Fibroblast of skin of back (primary cell): ENCODE results near the gene PPP1R18.
A peak's percentile ranks its signal among the peaks of the same experiment; 100 is the strongest.

ENCODE experiments used
- DNase-seq: peaks from one replicate; pipeline ENCODE4 v3.0.0-alpha.2; 2013

Gene PPP1R18

GRCh38 chr6:30689022-30689865 lies 2.8 kb upstream of the PPP1R18 start:
- DNase-seq = no peak

GRCh38 chr6:30688569-30688968 lies 2.1 kb upstream of the PPP1R18 start:
- DNase-seq = no peak

DNA sequence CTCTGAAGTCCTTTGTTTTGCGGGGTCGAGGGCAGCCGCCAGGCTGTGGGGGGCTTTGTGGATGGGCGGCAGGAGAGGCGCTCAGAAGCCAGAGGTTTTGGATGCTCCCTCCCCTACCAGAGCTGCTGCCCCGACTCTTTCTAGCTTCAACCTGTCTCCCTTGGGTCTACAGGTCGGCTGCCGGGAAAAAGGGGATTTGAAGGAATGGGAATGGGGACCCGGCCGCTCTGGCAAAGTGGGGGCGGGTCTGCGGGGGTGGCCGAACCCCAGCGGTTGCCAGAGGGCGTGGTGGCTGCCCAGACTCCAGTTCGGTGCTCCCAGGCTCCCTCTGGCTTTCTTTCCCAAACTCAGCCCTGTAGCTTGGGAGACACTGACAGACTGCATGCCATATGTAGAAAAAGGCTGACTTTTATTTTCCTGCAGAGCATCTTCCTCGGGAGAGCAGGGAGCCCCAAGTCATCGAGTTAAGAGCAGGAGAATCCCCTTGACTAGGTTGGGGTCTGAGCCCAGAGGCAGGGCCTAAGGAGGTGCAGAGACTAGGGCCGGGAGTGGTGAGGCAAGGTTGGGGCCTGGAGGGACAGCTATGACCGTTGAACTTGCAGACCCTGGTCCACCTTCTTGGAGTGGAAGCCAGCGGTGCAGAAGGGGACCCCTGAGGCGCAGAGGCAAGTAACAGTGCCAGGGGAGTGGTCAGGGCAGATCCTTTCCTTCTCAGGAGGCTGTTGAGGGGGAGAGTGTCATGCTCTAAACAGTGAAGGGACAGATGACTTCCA lies 1.4 kb upstream of the PPP1R18 start:
- peak; percentile 51 for DNase-seq

DNA sequence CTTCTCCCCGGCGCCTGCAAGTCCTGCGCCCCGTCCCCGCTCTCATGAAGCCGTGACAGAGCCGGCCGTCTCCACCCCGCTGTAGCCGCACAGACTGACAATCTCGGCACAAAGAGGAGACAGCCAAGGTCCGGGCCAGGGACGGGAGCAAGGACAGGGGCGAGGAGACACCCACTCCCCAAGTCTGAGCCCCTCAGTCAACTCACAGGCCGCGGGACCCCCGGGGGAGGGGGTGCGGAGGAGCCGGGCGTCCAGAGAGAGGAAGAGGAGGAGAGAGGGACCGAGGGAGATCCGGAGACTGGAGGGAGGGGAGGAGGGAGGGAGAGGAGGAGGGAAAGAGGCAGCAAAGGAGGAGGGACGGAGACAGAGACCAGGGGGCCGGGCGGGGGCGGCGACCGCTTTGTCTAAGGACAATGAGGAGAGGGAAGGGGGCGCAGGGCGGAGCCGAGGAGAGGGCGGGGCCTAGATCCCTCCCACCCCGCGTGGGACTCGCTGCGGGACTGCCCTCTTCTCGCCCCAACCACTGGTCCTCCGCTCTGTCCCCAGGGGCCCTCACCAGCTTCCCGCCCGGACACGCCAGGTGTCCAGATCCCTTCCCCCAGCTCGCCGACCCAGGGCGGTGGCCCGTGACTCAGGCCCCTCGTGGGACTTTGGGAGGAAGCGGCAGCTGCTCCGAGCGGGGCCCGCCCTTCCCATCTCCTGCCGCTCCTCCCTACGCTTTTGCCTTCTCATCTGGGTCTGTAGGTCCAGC lies 638 bp upstream of the PPP1R18 start:
- peak; percentile 99 for DNase-seq

DNA sequence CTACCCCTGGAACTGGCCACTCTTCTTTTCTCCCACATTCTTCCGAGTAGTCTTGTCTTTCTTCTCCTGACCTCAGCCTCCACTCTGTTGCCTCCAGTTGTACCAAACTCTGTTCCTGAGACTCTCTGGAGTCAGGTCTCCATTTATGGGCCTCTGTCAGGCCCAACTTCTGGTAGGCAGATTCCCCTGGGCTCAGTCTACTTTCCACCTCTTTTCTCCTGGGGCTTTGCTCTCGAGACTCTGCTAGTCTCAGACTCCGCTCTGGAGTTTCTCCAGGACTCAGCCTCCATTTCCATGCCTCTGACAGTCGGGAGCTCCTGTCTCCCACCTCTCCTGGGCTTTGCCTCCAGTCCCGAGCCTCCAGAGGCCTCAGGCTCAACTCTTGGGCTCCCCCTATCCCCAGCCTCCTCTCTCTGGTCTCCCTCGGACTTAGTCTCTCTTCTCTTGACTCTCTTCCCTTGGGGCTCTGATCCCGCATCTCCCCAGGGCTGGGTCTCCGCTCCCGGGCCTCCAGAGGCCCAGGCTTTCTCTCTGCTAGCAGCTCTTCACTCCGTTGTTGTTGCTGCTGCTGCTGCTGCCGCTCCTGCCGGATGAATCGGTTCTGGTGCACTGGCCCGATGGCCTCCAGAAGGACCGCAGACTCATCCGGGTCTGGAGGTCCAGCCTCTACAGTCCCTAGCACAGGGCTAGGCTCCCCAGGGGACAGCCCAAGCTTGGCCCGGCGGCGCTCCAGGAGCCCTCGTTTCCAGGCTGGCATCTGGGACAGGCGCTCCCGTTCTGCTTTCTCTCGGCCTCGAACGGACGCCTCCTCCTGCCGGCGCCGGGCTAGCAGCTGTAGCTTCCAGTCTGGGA lies 1.1 kb downstream of the PPP1R18 start:
- DNase-seq = peak; percentile 44

DNA sequence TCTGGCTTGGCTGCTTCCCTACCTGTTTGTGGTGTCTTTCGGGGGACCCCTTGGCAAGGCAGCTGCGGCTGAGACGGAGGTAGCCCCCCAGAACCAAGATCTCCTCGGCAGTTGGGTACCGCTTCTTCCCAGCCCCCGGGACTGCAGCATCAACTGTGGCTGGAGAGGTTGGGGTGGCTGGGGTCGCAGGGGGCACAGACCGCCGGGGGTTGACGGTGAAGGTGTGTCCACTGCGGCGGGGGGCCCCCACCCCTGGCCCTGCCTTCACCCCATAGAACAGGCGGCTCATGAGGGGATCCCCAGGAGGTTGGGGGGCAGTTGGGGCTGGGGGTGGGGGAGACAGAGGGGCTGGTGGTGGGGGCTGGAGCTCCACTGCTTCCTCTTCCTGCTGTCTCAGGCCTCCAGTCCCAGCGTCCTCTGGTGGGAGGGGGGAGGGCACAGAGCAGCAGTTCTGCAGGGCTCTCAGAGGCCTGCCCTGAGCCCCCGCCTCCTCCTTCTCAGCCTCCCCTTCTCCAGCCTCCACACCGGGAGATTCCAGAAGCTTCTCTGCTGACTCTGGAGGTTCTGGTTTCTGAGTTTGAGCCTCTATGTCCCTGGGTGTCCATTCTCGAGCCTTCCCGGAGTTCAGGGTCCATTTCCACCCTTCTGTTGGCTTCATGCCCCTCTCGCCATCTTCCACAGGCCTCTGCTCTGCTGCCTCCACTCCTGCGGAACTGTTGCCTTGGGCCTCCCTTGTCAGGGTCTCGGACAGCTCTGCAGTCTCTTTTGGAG lies 1.9 kb downstream of the PPP1R18 start:
- peak; percentile 71 for DNase-seq

DNA sequence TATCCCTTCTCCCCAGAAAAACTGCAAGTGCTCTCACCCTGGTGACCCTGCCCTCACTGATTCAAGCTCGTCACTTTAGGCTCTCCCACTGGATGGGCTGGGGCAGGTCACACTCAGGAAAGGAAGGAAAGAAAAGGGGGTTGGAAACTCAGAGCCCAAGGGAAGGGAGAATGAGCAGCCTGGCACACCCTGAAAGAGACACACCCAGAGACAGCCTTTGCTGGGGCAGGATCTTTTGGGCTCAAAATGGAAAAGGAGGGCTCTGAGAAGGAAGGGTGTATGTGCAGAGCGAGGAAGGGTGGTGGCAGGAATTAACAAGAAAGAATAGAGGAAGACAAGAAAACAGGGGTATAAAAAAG lies 2.5 kb downstream of the PPP1R18 start:
- DNase-seq = no peak

GRCh38 chr6:30683183-30683979 lies 3.1 kb downstream of the PPP1R18 start:
- no peak for DNase-seq

- peak; percentile 97 for DNase-seq
Observed at GRCh38 chr6:30682143-30683117, 4.0 kb downstream of the PPP1R18 start.

DNA sequence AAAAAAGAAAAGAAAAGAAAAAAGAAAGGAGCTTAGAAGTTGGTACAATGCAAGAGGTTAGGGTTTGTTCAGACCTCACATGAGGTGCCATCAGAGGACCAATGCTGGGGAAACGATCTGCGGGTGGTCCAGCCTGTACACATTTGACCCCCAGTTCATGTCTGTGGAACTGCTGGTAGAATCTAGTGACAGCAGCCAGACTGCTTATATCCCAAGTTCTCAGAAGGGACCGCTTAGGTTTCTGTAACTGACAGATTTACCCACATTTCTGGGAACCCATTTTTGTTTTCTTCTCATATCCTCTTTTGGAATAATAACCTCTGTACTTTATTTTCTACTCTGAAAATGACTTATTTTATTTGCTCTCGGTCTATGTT lies 4.7 kb downstream of the PPP1R18 start:
- no peak for DNase-seq

- no peak for DNase-seq
Observed at GRCh38 chr6:30679765-30680535, 6.5 kb downstream of the PPP1R18 start.

DNA sequence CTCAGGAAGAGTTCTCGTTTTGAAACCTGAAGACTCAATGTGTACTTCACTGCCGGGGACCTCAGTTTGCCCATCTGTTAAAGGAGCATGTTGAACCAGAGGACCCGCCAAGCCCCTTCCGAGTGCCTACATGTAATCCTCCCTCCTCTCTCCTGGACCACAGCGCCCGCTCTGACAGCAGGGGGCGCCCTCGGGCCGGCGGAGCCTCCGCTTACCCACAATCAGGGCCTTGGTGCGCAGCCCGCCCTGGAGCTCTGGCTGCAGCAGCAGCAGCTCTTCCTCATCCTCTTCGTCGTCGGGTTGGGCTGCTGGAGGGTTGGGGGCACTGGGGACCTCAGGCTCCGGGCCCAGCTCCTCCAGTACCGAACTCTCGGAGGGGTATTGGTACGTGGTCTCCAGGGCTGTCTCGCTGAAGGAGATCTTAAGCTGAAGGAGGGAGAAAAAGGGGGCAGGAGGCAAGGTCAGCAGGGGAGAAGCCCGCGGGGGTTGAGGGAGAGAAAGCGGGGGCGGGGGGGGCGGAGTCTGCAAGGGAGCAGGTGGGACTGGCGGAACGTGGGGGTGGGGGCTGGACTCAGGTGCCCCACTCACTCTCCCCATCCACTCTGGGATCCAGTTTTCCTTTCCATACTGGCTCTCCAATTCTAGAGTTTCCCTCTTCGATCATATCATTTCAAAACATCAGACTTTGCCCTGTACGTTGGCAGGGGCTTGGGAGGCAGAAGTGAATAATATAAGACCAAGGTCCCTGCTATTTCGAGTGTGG lies 7.3 kb downstream of the PPP1R18 start:
- DNase-seq = peak; percentile 74

DNA sequence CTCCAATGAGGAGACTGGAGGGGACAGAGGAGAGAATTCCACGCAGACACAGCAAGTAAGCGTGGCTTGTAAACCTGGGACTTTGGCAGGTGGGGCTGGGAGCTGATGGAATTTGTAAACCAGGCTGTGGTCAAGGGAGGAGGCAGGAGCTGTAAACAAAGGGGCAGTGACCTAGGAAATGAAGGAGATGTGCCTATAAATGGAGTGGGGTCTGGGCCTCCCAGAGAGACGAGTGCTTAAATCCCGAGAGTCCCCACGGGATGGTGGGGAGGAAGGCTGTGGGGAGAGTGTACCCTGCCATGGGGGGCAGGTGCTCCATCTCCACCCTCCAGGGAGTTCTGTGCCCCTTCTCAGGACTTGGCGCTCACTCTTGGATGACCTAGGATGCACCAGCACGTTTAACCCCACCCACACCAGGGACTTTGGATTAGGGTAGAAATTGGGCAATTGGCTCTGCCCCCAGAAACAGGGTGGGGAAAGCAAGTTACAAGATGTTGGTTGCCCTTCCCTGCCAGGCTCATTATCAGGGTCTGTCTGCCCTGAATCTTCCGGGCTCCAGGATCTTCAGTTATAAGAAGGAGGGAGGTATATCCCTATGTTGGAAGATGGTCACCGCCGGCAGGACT lies 9.7 kb downstream of the PPP1R18 start:
- DNase-seq = no peak

DNA sequence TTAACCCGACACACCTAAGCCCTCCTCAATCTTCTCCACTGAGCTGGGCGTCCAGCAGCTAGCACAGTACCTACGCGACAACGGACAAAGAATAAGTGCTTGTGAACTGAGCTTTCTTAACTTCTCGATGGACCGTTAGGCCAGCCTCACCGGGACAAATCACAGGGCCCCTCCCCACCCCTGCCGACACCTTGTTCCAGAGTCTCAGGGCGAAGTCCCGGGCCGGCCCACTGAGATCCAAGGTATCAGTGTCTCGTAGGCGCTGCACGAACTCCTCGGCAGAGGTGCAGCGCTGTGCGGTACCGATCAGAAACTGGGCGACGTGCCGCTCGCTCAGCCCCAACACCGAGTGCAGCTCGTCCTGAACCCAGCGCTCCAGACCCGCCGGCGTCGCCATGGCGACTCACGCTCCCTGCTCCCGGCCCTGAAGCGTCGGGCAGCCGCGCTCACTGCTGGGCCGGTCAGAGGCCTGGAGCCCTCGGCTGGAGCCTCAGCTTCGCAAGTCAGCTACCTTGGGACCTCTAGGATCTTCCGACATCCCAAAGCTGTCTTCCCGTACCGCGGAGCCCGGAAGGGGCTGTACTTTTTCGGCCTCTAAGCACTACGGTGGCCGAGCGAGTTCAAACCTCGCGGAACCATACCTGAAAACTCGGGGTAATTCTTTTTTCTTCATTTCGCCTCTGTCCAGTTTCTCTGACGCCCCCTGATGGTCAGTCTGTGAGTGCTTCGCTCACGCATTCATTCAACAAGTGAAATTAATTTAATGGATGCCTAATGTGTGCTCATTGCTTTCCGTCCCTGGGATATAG lies 13.8 kb downstream of the PPP1R18 start, which contains the start of gene DHX16:
DHX16 (minus strand) TSS at position 562 of the 809 bp plus-strand sequence; CDS start at position 397, 165 bp downstream.
- peak; percentile 99 for DNase-seq

GRCh38 chr6:30670760-30671527 lies 15.5 kb downstream of the PPP1R18 start:
- no peak for DNase-seq
